AG09319 (cell line): ENCODE measurements around the gene FBXO7.

Experiments
- DNase-seq: peaks from one replicate; pipeline ENCODE4 v3.0.0-alpha.2; 2010; ENCODE audit warnings: low read depth; ENCODE audit errors: extremely low read depth
- TF ChIP-seq, protein P1 (sequence below): IDR thresholded peaks from 2 replicates; pipeline ENCODE4 v1.5.1; 2011; ENCODE audit warnings: low read depth, mild to moderate bottlenecking, inconsistent platforms, low read length, moderate library complexity

FBXO7 gene

DNA sequence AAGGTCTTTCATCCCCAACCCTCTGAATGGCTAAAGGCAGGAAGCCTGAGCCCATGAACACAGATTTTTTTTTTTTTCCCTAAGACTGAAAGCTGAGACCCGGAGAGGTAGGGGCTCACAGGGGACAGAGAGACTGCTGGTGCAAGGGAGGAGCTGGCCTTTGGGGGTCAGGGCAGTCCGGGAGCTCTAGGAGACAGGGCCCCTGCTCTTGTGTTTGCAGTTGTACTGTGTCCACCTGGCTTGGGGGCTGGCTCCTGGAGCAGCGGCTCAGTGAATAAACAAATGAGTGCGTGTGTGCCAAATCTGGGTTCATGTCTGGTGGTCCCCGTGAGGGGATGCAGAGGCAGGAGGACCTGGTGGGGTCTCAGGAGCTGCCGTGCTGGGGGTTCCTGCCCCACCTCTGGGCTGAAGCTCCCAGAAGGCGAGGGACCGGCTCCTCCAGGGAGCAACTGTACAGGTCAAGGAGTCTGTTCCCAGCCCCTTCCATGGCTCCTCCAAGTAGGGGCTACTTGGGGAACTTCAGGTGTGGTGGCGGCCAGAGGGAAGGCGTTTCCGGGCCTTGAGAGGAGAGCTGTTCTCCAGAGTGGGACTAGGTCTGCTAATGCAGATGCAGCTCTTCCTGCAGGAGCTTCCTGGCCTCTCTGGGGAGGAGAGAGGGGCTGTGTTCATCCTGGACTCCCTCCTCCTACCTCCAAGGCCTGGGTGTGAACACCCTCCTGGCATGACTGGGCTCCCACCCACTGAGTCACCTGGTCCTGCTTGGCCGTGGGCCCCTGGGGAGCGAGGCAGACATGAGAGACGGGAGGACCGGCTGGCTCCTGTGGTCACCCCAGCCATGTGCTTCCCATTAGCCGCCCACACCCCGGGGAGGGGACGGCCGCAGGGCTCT, 57.6 kb downstream of the FBXO7 start:
- TF ChIP-seq, protein P1, sequence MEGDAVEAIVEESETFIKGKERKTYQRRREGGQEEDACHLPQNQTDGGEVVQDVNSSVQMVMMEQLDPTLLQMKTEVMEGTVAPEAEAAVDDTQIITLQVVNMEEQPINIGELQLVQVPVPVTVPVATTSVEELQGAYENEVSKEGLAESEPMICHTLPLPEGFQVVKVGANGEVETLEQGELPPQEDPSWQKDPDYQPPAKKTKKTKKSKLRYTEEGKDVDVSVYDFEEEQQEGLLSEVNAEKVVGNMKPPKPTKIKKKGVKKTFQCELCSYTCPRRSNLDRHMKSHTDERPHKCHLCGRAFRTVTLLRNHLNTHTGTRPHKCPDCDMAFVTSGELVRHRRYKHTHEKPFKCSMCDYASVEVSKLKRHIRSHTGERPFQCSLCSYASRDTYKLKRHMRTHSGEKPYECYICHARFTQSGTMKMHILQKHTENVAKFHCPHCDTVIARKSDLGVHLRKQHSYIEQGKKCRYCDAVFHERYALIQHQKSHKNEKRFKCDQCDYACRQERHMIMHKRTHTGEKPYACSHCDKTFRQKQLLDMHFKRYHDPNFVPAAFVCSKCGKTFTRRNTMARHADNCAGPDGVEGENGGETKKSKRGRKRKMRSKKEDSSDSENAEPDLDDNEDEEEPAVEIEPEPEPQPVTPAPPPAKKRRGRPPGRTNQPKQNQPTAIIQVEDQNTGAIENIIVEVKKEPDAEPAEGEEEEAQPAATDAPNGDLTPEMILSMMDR, result no peak
- DNase-seq, result peak; percentile 86

- DNase-seq, result no peak
- TF ChIP-seq, protein P1, result no peak
These were observed 58.2 kb downstream of the FBXO7 start for GRCh38 chr22:32532820-32533128.

DNA sequence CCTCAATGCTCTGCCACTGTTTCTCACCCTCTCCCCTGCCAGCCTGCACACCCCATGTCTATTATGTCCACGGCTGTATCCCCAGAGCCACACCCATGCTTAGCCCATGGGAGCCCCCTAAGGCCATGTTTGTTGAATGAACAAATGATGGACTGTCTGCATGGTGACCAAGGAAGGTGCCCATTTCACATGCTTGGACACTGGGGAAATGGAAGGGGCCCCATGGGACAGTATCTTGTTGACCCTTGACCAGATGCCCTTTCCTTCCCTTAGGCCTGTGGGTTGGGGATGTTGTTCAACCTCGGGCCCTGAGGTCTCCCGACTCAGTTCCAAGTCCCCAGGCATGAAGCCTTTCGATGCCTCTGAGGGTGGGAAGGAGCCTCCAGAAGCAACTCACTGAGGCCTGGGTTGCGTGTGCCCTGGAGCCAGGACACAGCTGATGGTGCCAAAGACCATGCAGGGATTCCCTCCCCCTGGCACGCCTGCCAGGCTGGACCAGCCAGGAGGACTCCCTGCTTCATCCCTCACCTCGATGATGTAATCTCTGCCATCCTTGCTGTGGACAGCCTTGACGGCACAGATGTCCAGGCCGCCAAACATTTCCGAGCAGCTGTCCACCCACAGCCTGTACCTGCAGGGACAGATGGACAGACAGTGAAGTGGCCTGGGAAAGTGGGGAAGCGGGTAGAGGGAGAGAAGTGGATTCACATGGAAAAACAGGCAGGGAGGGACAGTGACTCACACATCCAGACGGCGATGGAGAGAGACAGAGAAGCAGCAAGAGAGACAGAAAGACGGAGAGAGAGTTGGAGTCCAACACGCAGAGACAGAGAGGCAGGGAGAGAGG, 58.9 kb downstream of the FBXO7 start:
- TF ChIP-seq, protein P1, result no peak
- DNase-seq, result no peak

- DNase-seq, result no peak
- TF ChIP-seq, protein P1, result no peak
These were observed 59.9 kb downstream of the FBXO7 start for GRCh38 chr22:32534252-32535235.

- no peak for DNase-seq
- TF ChIP-seq, protein P1, result no peak
These were observed 61.0 kb downstream of the FBXO7 start for GRCh38 chr22:32535531-32536190.

- DNase-seq, result no peak
- TF ChIP-seq, protein P1, result no peak
These were observed 61.7 kb downstream of the FBXO7 start for GRCh38 chr22:32536352-32536751.
